HepG2 (cell line): ENCODE data around the gene PHACTR1. TPM values are rescaled to one million over a fixed set of nuclear protein-coding genes. Genes with fewer than 3 reads are reported as not detected.

ENCODE experiments used
- ATAC-seq: fragments of 200-7000 bp; cut with Tn5 transposase; 3 replicates; pipeline ENCODE4 v1.9.1; 2020; ENCODE audit warnings: mild to moderate bottlenecking, moderate library complexity
- BruUV-seq: library from RNA; stranded (reverse); fragments of 400-500 nt; replicated peaks from 2 replicates; lab custom pipeline; 2021; lab: Mats Ljungman, UMichigan
- CTCF ChIA-PET: fragments of 300-600 bp; formaldehyde crosslinking; extraction: SDS; loops from one replicate; lab custom pipeline; 2021; ENCODE audit warnings: low total read pairs, inconsistent platforms, low intra/inter-chr PET ratio; lab: Yijun Ruan, JAX
- POLR2A ChIA-PET: fragments of 350-600 bp; sonication (Branson Sonifier 250); formaldehyde crosslinking; loops from one replicate; lab custom pipeline; 2020; ENCODE audit warnings: antibody characterized with exemption, inconsistent platforms; lab: Yijun Ruan, JAX
- DNase-seq: peaks from one replicate; pipeline ENCODE4 v3.0.0-alpha.2; 2015; ENCODE audit warnings: low spot score
- FAIRE-seq: peaks from 3 replicates; lab custom pipeline; 2011; peaks lifted over from hg19 to GRCh38; lab: Jason Lieb, UNC
- H2AFZ ChIP-seq: one replicate; pipeline ENCODE4 v1.6.1; 2011; ENCODE audit warnings: low read length, inconsistent platforms
- H3K27ac ChIP-seq: fragments of 300-600 bp; 3 replicates; pipeline ENCODE4 v1.8.0; 2011; ENCODE audit warnings: mixed run types, mild to moderate bottlenecking, mixed read lengths, low read length, inconsistent platforms; ENCODE audit not compliant: insufficient read depth; ENCODE audit errors: extremely low read length
- H3K27me3 ChIP-seq, 2 experiments: fragments of 200-600 bp in 1 of 2; 2 replicates in 1 of 2; 3 replicates in 1 of 2; pipeline versions ENCODE4 v1.6.0 to v1.8.0; 2011; ENCODE audit warnings: low read length in 2 of 2, mild to moderate bottlenecking in 2 of 2, moderate library complexity in 2 of 2, inconsistent platforms in 1 of 2; ENCODE audit not compliant: insufficient read depth in 2 of 2, control insufficient read depth in 1 of 2
- H3K36me3 ChIP-seq, 2 experiments: fragments of 200-600 bp in 1 of 2; replicated peaks in 1 of 2; 2 replicates in 1 of 2; 3 replicates in 1 of 2; pipeline versions ENCODE4 v1.5.1 to v1.8.0; 2011; ENCODE audit warnings: low read length in 2 of 2, inconsistent platforms in 1 of 2; ENCODE audit not compliant: insufficient read depth in 2 of 2, control insufficient read depth in 1 of 2
- H3K4me1 ChIP-seq: 2 replicates; pipeline ENCODE4 v1.5.1; 2012; ENCODE audit warnings: low read length, inconsistent platforms; ENCODE audit not compliant: insufficient read depth
- H3K4me2 ChIP-seq: 2 replicates; pipeline ENCODE4 v1.6.0; 2011; ENCODE audit warnings: low read depth, low read length, inconsistent platforms
- H3K4me3 ChIP-seq, 3 experiments: fragments of 200-600 bp in 1 of 3; sonication (generic), shearing (Covaris generic) in 1 of 3; replicated peaks in 1 of 3; 2 replicates each; pipeline ENCODE4 v1.5.1; 2011 to 2016; ENCODE audit warnings: low read length in 3 of 3, inconsistent platforms in 2 of 3, low read depth in 2 of 3, mild to moderate bottlenecking in 2 of 3, control low read depth in 1 of 3, mixed read lengths in 1 of 3; ENCODE audit not compliant: insufficient read depth in 1 of 3
- H3K79me2 ChIP-seq: one replicate; pipeline ENCODE4 v1.6.1; 2011; ENCODE audit warnings: low read length, inconsistent platforms; ENCODE audit not compliant: insufficient read depth
- H3K9ac ChIP-seq: 2 replicates; pipeline ENCODE4 v1.6.0; 2011; ENCODE audit warnings: mild to moderate bottlenecking, low read depth, low read length, inconsistent platforms; ENCODE audit not compliant: insufficient read depth
- H3K9me3 ChIP-seq: 2 replicates; pipeline ENCODE4 v1.5.1; 2012; ENCODE audit warnings: mild to moderate bottlenecking, low read length
- H4K20me1 ChIP-seq: 2 replicates; pipeline ENCODE4 v1.6.0; 2011; ENCODE audit warnings: inconsistent platforms, mild to moderate bottlenecking, low read length, moderate library complexity; ENCODE audit not compliant: insufficient read depth
- CEBPB ChIP-seq: IDR thresholded peaks from 2 replicates; pipeline ENCODE4 v1.6.1; 2011; ENCODE audit warnings: low read depth, low read length, improper control_type of control experiment, borderline replicate concordance
- CHCHD3 ChIP-seq: sonication (generic); formaldehyde crosslinking; IDR thresholded peaks from 2 replicates; pipeline ENCODE4 v1.8.0; 2022; ENCODE audit warnings: mild to moderate bottlenecking, missing genetic modification reagents, moderate library complexity
- ETV6 ChIP-seq: sonication (generic); formaldehyde crosslinking; conservative IDR thresholded peaks from 2 replicates; pipeline ENCODE4 v1.4.0; 2020; ENCODE audit warnings: missing genetic modification reagents
- MAFF ChIP-seq: IDR thresholded peaks from 2 replicates; pipeline ENCODE4 v1.6.1; 2011; ENCODE audit warnings: low read depth, low read length, improper control_type of control experiment
- MBD4 ChIP-seq: IDR thresholded peaks from 2 replicates; pipeline ENCODE4 v1.6.1; 2012; ENCODE audit warnings: low read length, inconsistent platforms, borderline replicate concordance
- NCOA2 ChIP-seq: sonication (generic); formaldehyde crosslinking; IDR thresholded peaks from 2 replicates; pipeline ENCODE4 v1.8.0; 2022; ENCODE audit warnings: inconsistent platforms
- PHF5A ChIP-seq: IDR thresholded peaks from one replicate; pipeline ENCODE4 v1.6.1; 2018; ENCODE audit warnings: low read depth, missing genetic modification reagents; ENCODE audit not compliant: unreplicated experiment
- STAG1 ChIP-seq: sonication (generic); formaldehyde crosslinking; IDR thresholded peaks from 2 replicates; pipeline ENCODE4 v1.4.0; 2020; ENCODE audit warnings: missing genetic modification reagents
- TBL1XR1 ChIP-seq: fragments of 150-350 bp; IDR thresholded peaks from 2 replicates; pipeline ENCODE4 v1.6.1; 2014; ENCODE audit warnings: borderline replicate concordance, low read length; ENCODE audit not compliant: partially characterized antibody
- ZBTB39 ChIP-seq: sonication (generic); formaldehyde crosslinking; IDR thresholded peaks from 2 replicates; pipeline ENCODE4 v1.5.0; 2020; ENCODE audit warnings: missing genetic modification reagents
- ZMYM2 ChIP-seq: sonication (generic); formaldehyde crosslinking; IDR thresholded peaks from 2 replicates; pipeline ENCODE4 v1.8.0; 2022; ENCODE audit warnings: mild to moderate bottlenecking, missing genetic modification reagents
- ZNF30 ChIP-seq: sonication (generic); formaldehyde crosslinking; IDR thresholded peaks from 2 replicates; pipeline ENCODE4 v1.5.0; 2020; ENCODE audit warnings: mild to moderate bottlenecking, missing genetic modification reagents
- ZNF317 ChIP-seq: sonication (generic); formaldehyde crosslinking; IDR thresholded peaks from 2 replicates; pipeline ENCODE4 v1.5.0; 2020; ENCODE audit warnings: mild to moderate bottlenecking, missing genetic modification reagents
- ZNF747 ChIP-seq: sonication (generic); formaldehyde crosslinking; IDR thresholded peaks from 2 replicates; pipeline ENCODE4 v1.8.1; 2023; ENCODE audit warnings: missing genetic modification reagents, mild to moderate bottlenecking, borderline replicate concordance
- WGBS: methylation state at CpG from one replicate; pipeline ENCODE4 v1.1.6; 2017; ENCODE audit warnings: low lambda C conversion rate; 5-methylcytosine and 5-hydroxymethylcytosine counted together
- in situ Hi-C: cut with HindIII; loops from 2 replicates; pipeline ENCODE4 v1.10.0; 2017; ENCODE audit warnings: low pct_unique_long_range_greater_than_20kb; ENCODE audit not compliant: extremely low pct_ligation_motif_present
- intact Hi-C: fragments of 100-400 bp; cut with micrococcal nuclease; formaldehyde crosslinking; loops from one replicate; pipeline ENCODE4 v1.10.0; 2022; ENCODE audit not compliant: unreplicated experiment
- polyA plus RNA-seq, 8 experiments: library from polyadenylated mRNA; depleted of rRNA in 3 of 8; stranded (reverse) in 7 of 8; unstranded in 1 of 8; fragments of >200 nt; fragmentation: Illumina TruSeq in 4 of 8; extraction: Trizol in 4 of 8; gene quantifications; 2 replicates each; pipeline versions ENCODE4 v1.2.1 to v1.2.3, GENCODE V29; 2011 to 2016; ENCODE audit warnings: low read depth in 4 of 8, missing spikeins in 1 of 8, mixed read lengths in 1 of 8; ENCODE audit not compliant: insufficient read depth in 1 of 8
- total RNA-seq, 5 experiments: library from RNA; depleted of rRNA; stranded (reverse); fragments of >200 nt; fragmentation: Illumina TruSeq; extraction: Trizol; gene quantifications; 2 replicates each; pipeline ENCODE4 v1.2.3, GENCODE V29; 2016; ENCODE audit warnings: low read depth in 1 of 5
- TF ChIP-seq, protein P1 (sequence below): sonication (generic); formaldehyde crosslinking; IDR thresholded peaks from 2 replicates; pipeline ENCODE4 v1.4.0; 2020; ENCODE audit warnings: mild to moderate bottlenecking, missing genetic modification reagents

Gene PHACTR1
- total and polyA plus RNA-seq, 2 of the 13 experiments (the other 11 are each of a cell fraction or from before 2014, with no cell fraction given) = 0.09 TPM; not detected in 1

DNA sequence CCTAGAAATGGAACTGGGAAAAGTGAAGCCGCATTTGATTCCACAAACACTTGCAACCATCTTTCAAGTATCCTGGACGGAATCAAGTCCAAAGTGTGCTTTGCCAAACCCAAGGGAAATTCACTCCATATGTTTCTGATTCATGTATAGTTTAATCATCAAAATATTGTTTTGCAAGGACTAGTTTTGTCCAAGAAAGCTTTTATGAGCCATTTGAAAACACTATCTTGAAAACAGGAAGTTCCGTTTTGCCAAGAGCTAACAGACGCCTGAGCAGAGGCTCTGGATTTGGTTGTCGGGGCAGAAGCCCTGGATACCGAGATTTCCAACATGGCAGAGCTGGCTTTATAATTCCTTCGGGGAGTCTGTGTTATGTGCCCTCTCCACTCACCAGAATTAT, 251.1 kb downstream of the PHACTR1 start (continued):
- TF ChIP-seq PHF5A (no peak), NCOA2 (no peak)

- no peaks in the 10 kb centered on the region for H3K36me3 ChIP-seq
- no peak overlapping the region for H3K4me3 ChIP-seq
- intact Hi-C loops = no loop called here
- H4K20me1 ChIP-seq = no peaks in the 10 kb centered on the region
- no peak overlapping the region for H3K4me2 ChIP-seq
- POLR2A ChIA-PET = no interaction called here
- H3K9ac ChIP-seq = no peak overlapping the region
- no TSS peak for BruUV-seq
- H3K27me3 ChIP-seq = peaks cover 0 to 26% of the 10 kb centered on the region in 2 experiments; a peak in 3 of 5 replicates
- H3K9me3 ChIP-seq = no peaks in the 10 kb centered on the region
- no peak for FAIRE-seq
- H2AFZ ChIP-seq = no peak overlapping the region
- peak; percentile 70; the same call in 1 of the 2 replicates for TF ChIP-seq CEBPB
- TF ChIP-seq MAFF = no peak
- TF ChIP-seq, all 625 proteins: peak for 1
- no peak overlapping the region for H3K27ac ChIP-seq
- DNase-seq = no peak
- no peaks in the 10 kb centered on the region for H3K79me2 ChIP-seq
- CTCF ChIA-PET = no interaction called here
- 1% methylated on average over 4 of the region's 4 CpGs for WGBS
- H3K4me1 ChIP-seq = no peaks in the 10 kb centered on the region
- in situ Hi-C loops = no loop called here
- ATAC-seq = no peak
Observed at GRCh38 chr6:12968290-12968689, 251.7 kb downstream of the PHACTR1 start.

GRCh38 chr6:12968839-12969558, 252.4 kb downstream of the PHACTR1 start:
- ATAC-seq (no peak), FAIRE-seq (no peak), DNase-seq (no peak)
- no peak overlapping the region for H3K27ac ChIP-seq
- intact Hi-C loops = no loop called here
- H3K9ac ChIP-seq = no peak overlapping the region
- H3K27me3 ChIP-seq = peaks cover 0 to 26% of the 10 kb centered on the region in 2 experiments; a peak in 3 of 5 replicates
- no peaks in the 10 kb centered on the region for H3K4me1 ChIP-seq
- BruUV-seq = no TSS peak
- H3K4me2 ChIP-seq = no peak overlapping the region
- CTCF ChIA-PET = no interaction called here
- in situ Hi-C loops = no loop called here
- POLR2A ChIA-PET = no interaction called here
- H4K20me1 ChIP-seq = no peaks in the 10 kb centered on the region
- H3K9me3 ChIP-seq = no peaks in the 10 kb centered on the region
- no peak overlapping the region for H2AFZ ChIP-seq
- no peak overlapping the region for H3K4me3 ChIP-seq
- no peaks in the 10 kb centered on the region for H3K79me2 ChIP-seq
- no peaks in the 10 kb centered on the region for H3K36me3 ChIP-seq
- 9% methylated on average over 5 of the region's 5 CpGs for WGBS
- TF ChIP-seq ZNF30 (CRISPR knock-in tag) (no peak), ZBTB39 (CRISPR knock-in tag) (no peak), ZMYM2 (CRISPR knock-in tag) (no peak), ETV6 (no peak), TBL1XR1 (no peak), STAG1 (CRISPR knock-in tag) (no peak), MBD4 (no peak), CHCHD3 (CRISPR knock-in tag) (no peak), ZNF747 (CRISPR knock-in tag) (no peak), ZNF317 (CRISPR knock-in tag) (no peak)
- TF ChIP-seq, protein P1, sequence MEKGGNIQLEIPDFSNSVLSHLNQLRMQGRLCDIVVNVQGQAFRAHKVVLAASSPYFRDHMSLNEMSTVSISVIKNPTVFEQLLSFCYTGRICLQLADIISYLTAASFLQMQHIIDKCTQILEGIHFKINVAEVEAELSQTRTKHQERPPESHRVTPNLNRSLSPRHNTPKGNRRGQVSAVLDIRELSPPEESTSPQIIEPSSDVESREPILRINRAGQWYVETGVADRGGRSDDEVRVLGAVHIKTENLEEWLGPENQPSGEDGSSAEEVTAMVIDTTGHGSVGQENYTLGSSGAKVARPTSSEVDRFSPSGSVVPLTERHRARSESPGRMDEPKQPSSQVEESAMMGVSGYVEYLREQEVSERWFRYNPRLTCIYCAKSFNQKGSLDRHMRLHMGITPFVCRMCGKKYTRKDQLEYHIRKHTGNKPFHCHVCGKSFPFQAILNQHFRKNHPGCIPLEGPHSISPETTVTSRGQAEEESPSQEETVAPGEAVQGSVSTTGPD (CRISPR knock-in tag) = no peak
